Erythroblast (primary cell): ENCODE data around the gene TMEM130.

ENCODE experiments used
- GATA1 ChIP-seq: IDR thresholded peaks from 2 replicates; pipeline ENCODE4 v1.6.1; 2011; ENCODE audit warnings: low read depth, mild to moderate bottlenecking, control low read depth, low read length, moderate library complexity
- POLR2A ChIP-seq: IDR thresholded peaks from 2 replicates; pipeline ENCODE4 v1.6.1; 2011; ENCODE audit warnings: mild to moderate bottlenecking, low read length

DNA sequence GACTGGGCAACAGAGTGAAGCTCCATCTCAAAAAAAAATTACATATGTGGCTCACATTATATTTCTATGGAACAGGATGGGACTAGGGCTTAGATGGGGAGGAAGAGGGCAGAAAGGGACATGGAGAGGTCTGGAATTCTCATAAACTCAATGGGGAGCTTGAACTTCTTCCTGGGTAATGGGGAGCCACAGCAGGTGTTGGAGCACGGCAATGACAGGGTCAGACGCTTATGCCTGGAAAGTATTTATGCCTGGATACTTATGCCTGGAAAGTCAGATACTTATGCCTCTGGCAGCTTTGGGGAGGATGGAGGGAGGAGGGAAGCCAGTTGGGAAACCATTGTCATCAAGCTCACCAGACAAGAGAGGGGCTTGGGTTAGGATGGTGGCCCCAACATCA is 36.8 kb downstream of the TMEM130 start:
- TF ChIP-seq POLR2A (no peak), GATA1 (no peak)
